HCEC 1CT (cell line): Measurements from ENCODE around the gene ARHGAP27.
A peak's percentile ranks its signal among the peaks of the same experiment; 100 is the strongest.

Source experiments
- DNase-seq: peaks from one replicate; pipeline ENCODE4 v3.0.0-alpha.2; 2017

Gene ARHGAP27

DNA sequence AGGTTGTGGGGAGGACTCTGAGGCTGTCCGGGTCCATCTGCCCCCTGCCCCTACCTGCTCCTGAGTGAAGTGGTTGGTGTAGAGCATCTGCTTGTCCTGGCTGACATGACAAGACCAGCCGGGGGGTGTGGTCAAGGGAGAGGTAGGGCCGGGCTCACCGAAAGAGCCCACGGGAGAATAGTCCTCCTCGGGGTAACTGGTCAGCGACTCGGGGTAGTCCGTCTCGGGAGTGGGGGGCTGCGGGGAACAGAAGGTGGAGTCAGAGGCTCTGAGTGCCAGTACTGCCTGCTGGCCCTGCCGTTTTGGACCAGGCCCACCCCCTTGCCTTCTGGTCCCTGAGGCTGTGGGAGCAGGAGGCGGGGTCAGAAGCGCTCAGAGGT is 27.8 kb downstream of the ARHGAP27 start:
- DNase-seq: no peak

DNA sequence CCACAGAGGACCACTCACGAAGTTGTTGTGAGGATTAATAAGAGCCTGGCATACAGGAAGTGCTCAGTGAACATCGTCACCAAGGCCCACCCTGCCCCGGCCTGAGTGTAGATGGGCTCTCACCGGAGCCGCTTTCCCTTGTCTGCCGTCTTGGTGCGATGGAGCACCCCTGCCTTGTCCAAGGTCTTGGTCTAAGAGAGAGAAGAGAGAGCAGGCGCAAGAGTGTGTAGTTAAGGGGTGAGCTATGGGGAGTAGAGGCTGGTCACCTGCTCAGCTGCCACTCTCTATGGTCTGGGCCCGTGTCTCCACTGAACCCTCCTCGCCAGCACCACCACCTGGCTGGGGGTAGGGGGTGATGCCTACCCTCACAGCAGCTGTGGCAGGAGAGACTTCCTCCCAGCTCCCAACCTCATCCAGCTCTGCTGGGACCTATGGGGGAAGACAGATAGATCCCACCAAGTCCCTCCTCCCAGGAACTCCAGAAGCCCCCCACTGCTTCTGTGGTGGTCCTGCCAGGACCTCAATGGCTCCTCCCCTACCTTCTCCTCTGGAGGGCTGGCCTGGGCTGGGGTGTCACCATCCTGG is 28.7 kb downstream of the ARHGAP27 start:
- DNase-seq: no peak

DNA sequence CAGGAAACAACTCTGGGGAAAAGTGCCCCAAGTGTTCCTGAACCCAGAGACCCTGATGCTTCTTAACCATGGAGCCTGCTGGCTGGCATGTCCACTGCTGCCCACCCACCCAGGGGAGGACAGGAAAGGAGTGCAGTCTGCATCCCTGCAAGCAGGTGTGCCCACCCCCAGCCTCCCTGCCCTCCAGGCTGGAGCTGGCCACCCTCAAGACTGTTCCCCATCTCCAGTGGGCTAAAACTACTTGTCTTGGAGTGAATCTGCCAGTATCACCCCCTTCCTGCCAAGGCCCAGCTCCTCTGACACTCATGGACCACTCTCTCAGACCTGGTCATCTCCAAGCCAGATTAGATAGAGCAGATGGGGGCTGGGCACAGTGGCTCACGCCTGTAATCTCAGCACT is 29.8 kb downstream of the ARHGAP27 start:
- no peak for DNase-seq

DNA sequence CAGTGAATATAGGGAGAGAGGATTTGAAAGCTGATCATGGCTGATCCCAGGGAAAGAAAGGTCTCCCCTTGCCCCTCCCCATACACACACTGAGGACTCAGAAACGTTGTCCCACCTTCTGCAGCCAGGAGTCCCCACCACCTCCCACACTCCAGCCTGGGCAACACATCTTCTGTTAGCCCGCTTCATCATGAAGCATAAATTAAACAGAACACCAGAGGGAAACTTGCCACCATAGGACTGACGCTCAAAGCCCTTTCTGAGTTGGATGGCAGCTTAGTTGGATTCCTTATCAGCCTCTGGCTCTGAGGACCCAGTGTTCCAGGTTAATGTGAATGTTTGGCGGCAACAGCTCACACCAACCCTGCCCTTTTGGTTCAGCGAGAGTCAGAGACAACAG is 33.9 kb downstream of the ARHGAP27 start:
- no peak for DNase-seq

DNA sequence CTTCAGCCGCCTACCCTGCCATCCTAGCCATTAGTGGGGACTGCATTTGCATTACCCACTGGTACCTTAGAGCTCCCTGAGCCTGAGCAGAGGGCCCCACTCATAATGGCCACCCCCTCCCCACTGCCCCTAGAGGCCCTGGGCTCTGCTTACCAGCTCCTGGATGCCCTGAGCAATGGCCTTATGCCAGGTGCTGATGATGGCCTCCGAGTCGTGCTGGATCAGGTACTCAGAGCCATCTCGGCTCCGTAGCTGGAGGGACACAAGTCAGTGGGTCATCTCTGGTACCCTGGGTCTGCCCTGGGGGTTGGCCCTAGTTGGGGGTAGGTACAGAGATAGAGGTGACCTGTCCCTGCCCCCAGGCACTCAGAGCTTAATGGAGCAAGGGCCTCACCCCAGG is 34.9 kb downstream of the ARHGAP27 start:
- DNase-seq: no peak

DNA sequence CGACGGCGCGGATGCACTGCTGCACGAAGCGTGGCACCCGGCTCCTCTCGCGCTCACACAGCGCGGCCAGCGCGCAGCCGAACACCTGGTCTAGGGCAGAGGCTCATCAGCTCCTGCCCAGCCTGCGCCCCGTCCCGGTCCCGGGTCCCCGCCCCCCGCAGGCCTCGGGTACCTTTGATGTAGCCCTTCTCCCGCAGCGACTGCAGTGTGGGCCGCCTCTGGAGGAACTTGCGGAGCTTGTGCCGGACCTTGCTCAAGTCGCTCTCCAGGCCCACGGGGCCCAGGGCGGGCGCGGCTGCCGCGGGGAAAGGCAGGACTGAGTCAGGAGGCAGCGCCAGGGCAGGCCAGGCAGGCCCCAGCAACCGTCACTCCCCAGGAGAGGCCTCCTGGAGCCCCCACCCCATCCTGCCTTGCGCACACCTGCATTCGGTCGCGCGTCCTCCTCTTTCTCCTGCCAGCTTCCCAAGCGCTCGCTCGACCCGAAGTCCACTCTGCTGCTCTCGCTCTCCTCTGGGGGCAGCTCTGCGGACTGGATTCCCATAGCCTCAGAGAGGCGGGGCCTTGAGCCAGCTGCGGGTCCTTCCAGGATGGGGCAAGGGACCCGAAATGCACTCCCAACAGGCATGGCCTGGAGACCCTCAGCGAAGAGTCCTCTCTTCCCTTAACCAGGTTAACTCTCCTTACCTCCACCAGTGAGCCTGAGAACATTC is 36.0 kb downstream of the ARHGAP27 start:
- no peak for DNase-seq

DNA sequence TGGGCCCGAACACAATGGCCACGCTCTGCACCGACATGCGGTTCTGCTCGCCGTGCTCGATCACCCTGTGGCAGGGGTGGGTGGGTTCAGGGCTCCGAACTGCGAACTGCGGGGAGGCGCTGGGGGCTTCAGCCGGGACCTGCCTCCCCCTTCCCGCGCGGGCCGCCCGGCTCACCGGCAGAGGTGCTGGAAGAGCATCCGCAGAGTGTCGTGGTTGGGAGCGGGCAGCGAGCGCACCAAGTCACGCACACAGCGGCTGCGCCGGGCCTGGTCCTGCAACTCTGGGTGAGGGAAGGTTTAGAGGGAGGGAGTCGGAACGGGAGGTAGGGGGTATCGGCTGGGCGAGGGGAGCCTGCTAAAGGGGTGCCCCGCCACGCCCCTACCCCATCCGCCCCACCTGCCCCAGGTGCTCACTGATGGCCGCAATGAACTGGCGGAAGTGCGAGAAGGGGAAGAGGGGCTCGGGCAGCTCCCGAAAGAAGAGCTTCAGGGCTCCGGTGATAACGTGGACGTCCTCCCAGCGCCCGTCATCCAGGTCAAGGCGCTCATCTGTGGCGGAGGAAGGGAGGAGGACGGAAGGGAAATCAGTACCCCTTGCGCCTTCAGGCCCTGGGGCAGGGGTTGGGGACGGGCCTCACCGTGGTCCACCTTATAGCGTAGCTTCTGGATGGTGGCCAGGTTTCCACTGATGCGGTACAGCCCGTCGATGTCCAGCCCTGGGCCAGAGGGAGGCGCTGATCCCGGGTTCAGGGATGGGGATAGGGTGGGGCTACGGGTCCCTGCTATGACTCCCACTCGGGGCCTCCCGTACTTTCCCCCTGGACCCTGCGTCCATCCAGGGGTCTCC is 36.9 kb downstream of the ARHGAP27 start:
- DNase-seq: no peak

DNA sequence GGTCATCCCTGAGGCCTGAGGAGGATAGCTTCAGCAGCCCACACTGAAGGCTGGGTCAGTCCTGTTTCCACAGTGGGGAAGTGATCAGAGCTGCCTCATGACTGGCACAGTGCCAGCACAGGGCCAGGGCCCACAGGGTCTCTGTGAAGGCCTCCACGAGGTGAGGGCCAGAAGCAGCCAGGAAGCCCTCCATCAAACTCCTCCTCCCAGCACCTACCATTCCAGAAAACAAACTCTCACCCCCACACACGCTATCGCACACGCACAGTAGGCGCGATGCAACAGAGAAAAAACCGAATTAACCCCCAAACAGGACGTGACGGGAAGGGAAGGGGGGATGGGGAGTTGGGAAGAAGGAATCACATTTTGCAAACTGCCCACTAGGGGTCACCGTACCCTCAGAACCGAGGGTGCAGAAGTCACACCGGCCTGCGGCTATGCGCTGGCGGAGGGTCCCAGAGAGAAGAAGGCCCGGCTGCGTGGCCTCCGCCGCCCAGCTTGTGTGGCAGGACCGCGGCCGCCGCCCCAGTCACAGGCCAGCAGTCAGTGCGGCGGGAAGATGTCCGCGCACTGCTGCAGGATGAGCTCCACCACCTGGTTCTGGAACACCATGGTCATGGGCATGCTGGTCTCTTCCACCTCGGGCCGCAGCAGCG is 37.6 kb downstream of the ARHGAP27 start:
- peak; percentile 82 for DNase-seq

DNA sequence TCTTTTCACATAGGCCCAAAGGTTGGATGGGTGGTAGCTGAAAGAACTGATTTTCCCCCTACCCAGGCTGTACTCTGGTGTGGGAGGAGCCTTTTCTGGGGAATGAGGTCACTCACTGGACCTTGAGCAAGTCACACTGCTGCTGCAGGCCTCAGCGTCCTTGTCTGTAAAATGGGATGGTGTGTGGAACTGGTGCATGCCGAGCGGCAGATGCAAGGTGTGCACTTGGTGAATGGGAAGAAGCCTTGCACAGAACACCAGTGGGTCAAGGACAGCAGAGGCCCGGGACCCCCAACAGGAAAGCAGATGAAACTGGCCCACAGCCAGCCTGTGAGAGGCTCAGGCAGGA is 38.1 kb downstream of the ARHGAP27 start:
- no peak for DNase-seq

DNA sequence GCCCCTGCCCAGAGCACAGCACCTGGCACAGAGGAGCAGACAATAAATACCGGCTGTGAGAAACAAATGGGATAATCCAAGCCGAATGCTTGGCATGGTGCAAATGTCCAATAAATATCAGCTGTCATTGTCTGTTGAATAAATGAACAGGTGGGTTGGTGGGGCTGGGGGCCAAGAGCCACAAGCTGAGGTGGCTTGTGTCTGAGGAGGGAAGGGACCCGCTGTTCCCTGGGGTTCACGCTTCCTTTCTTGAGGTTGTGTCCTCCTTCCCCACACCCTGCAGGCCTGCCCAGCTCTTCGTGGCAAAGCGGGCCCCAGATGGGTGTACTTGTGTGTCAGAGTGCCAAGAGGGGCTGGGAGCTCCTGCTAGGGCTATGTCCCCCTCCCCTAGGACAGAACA is 38.6 kb downstream of the ARHGAP27 start:
- no peak for DNase-seq

DNA sequence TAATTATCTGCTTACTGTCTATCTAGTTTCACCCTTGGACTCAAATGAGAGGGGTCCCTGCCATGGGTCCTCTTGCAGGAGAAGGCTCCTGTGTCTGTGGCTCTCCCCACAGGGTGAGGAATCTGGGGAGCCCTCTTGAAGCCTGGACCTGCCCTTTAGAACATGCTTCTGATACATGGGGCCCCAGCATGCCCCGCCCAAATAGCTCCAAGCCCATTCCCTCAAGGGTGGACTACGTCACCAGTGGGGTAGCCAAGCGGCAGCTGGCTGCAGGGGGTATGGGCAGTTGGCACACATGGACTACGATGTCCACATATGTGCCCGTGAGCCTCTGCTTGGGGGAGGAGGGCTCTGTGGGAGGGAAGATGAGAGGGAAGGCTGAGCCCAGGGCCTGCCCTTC is 39.3 kb downstream of the ARHGAP27 start:
- no peak for DNase-seq

DNA sequence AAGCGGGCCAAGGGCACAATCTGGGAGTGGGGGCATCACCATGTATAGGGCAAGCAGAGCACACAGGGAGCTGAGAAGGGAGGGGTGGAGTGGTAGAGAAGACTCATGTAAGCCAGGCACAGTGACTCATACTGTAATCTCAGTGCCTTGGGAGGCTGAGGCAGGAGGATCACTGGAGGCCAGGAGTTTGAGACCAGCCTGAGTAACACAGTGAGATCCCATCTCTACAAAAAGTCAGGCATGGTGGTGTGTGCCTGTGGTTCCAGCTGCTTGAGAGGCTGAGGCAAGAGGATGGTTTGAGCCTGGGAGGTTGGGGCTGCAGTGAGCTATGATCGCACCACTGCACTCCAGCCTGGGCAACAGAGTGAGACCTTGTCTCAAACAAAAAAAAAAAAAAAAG is 40.8 kb downstream of the ARHGAP27 start:
- no peak for DNase-seq

DNA sequence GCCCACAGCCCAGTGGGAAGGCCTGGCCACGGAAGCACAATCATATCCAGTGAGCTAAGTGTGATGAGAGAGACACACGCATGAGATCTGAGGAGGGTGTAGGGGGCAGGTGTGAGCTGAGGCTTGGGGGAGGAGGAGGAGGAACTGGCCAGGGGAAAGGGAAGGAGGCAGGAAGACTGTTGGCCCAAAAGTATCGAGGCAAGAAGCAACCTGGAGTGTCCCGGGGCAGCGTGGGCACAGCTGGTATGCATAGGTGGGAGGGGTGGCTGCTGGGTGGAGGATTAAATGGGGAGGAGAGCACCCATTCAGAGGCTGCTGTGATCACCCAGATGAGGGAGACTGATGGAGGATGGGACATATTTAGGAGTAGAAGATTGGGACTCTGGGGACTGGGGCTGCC is 41.4 kb downstream of the ARHGAP27 start:
- DNase-seq: no peak

DNA sequence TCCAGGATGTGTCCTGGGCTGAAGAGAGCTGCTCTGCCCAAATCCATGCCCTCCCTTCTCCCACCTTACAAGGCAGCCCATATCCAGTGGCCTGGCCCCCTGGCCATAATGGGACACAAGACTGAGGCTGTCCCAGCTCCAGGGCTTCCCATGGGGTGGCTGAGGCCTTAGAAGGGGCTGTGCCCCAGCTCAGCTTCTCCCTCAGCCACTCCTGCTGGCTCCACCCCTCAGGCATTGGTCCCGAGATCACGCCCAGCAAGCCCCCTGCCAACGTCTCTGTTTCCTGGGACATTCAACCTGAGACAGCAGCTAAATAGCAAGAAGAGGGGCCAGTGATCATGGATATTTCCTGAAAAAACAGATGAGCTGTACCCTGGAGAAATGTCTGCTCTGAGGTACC is 43.3 kb downstream of the ARHGAP27 start:
- no peak for DNase-seq

DNA sequence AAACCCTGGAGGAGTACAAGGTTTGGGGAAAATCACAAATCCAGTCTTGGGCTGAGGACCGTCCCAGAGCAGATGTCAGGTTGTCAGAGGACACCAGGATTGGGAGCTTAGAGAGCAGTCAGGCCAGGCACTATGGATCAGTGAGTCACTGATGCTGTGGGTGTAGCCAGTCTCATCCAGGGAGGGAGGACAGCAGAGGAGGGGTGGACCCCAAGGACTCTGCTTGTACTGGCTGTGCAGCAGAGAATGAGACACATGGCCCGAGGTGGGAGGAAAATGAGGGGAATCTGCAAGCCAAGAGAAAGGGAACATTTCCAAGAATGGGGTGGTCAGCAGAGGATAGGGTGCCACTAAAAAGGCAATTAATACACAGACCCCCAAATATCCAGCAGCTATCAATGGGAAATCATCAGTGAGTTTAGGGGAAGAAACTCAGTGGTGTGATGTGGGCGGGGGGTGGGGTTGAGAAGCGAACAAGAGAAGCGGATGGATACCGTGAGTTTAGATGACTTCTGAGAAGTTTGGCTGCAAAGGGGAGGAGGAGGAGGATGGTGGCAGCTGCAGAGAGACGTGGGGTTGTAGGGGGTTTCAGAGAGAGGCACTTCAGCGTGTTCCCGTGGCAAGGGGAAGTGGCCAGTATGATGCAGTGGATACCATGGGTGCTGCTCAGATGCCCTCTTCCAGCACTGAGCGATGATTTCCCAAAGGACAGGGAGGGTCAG is 43.9 kb downstream of the ARHGAP27 start:
- no peak for DNase-seq

DNA sequence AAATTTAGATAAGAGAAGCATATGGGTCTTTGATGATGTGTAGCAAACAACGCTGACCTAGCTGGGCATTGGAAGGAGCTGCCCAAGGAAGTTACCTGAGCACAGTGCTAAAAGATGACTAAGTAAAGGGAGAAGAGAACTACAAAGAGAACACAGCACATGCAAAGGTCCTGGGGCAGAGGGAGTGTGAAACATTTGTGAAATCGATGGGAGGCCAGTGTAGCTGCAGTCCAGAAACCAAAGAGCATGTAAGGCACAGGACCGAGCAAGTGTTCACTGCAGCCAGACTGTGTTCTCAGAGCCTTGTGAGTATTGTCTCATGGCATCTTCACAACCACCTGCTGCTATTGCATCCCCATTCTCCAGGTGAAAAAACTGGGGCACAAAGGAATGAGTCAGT is 44.9 kb downstream of the ARHGAP27 start:
- no peak for DNase-seq

DNA sequence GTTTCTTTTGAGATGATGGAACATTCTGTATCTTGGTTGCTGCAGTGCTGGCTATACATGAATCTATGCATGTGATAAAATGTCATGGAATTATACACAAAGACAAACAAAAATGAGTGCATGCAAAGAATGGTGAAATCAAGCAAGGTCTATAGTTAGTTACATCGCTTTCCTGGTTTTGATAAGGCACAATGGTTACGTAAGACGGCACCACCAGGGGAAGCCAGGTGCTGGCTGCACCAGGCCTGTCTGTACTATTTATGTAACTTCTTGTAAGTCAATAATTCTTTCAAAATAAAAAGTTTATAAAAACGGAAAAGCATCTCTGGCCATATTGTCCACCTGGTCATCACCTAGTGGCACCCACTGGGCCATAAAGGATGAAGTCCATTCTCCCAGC is 46.5 kb downstream of the ARHGAP27 start:
- no peak for DNase-seq

DNA sequence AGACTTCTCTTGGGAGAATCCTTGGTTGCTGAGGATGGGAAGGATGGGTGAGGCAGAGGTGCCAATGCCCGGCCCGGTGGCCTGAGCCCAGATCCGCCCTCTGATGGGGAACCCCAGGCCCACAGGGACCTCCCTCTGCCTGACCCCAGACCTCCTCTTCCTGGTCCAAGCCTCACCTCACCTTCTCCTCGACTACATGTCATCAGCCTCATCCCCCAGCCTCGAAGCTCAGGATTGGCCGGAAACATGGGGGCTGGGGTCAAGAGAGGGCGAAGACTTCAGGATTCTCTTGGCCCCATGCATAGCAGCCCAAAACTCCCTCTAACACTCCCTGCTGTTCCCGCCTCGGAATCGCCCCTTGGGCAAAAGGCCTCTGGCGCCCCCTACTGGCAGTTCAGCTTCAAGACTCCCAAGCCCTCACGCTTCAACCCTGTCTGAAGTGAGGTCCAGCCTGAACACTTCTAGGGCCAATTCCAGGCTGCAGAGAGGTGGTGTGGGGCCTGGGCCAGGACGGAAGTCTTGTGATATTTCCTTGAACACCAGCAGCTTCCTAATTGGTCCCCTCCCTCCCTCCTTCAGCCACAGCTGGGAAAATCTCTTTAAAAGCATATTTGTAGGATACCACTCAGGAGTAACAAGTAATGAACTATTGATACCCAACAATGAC is 47.2 kb downstream of the ARHGAP27 start:
- peak; percentile 71 for DNase-seq

DNA sequence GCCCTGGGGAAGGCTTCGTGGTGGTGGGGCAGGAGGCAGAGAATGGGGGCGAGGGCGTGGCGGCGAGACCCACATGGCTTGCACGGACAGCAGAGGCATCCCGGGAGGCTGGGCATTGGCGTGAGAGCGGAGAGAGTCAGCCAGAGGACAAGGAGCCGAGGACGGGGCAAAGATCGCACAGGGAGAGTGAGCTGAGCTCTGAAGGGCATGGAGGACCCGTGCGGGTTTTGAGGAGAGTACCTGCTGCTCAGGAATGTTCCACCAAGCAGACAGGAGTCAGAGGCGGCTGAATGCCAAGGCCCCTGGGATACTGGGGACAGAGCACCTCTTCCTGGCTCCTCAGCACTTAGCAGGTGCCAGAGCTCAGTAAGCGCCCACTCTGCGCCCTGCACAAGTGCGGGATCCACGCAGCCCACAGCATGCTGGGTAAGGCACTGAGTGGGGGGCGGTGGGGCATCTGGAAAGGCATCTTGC is 47.8 kb downstream of the ARHGAP27 start:
- no peak for DNase-seq

DNA sequence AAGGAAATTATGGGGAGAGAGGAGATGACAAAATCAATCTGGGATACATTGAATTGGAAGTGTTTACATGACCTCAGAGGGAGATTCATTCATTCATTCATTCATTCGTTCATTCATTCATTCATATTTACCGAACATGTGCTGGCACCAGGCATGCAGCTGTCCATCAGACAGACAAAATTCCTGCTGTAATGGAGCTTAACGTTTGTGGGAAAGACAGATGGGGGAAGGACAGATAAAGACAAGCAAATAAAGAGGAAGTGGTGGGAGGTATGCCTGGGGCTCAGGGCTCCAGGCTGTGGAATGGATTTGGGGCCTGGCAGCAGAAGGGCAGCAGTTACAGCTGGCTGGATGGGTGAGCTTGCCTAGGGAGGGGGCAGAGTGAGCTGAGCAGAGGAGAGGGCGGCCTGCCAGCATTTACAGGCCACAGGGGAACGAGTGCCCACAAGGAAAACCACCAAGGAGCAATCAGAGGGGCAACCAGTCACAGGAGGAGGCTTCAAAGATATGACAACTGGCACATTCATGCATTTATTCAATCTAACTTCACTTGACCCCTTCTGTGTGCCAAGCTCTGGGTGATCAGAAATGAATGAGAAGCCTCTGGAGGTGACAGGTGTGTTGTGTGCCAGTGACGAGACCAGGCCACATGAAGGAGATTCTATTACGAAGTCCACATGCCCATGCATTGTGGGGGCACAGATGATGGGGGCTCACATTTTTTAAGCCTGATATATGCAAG is 48.5 kb downstream of the ARHGAP27 start:
- no peak for DNase-seq

DNA sequence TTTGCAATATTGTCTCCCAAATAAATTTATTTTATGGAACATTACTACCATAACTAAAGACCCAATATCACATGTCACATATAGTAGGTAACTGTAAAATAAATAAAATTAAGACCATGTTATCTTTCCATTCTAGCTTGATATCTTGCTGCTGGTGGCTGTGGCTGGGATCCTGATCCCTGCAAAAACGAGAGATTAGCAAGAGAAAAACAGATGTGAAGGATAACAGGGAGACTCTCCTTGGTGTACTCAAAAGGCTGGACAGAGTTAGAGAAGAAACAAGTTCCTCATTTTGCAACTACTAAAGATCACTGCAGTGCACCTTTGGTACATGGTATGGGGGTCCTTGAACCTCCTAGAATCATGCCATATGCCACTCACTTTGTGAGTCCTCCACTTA is 49.7 kb downstream of the ARHGAP27 start:
- DNase-seq: no peak

DNA sequence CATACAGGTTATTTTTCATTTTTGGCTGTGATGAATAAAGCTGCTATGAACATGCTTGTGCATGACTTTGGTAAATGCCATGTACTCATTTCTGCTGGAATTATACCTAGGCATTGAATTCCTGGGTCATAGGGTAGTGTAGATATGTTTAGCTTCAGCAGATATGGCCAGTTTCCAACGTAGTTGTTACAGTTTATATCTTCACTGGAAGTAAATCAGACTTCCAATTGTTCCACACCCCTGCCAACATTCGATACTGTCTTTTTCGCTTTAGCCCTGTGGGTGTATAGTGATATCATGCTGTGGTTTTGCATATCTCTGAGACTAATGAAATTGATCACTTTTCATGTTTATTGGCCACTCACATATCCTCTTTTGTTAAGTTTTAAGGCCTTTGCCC is 50.4 kb downstream of the ARHGAP27 start:
- DNase-seq: no peak
